ENCODE results near the gene SH2D7. TPM values are rescaled to one million over a fixed set of nuclear protein-coding genes. Genes with fewer than 3 reads are reported as not detected.

The SH2D7 gene
- polyA plus RNA-seq, 2 of the 4 experiments (the other 2 are of a cell fraction), result not detected

DNA sequence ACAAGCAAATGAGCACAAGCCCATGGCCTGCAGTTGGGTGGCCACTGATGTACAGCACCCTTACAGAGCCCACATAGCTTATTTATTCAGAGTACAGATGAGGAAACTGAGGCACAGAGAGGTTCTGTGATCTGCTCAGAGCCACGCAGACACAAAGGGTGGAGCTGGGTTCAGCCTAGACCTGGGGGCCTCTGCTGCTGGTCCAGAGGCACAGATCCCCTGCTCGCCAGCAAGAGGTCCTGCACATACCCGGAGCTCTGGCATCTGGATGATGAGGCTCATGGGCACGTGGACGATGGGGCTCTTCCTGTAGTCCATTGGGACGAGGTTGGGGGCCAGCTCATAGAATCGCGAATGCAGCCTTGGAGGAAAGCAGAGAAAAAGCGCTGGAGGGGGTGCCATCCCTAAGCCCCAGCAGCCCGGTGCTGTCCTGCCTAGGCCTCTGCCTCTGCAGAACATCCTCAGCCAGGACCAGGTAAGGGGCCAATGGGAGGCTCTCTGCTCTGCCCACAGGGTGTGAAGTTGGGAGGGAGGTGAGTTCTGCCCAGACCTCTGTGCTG is 18.6 kb downstream of the SH2D7 start:
- TF ChIP-seq, protein P1, sequence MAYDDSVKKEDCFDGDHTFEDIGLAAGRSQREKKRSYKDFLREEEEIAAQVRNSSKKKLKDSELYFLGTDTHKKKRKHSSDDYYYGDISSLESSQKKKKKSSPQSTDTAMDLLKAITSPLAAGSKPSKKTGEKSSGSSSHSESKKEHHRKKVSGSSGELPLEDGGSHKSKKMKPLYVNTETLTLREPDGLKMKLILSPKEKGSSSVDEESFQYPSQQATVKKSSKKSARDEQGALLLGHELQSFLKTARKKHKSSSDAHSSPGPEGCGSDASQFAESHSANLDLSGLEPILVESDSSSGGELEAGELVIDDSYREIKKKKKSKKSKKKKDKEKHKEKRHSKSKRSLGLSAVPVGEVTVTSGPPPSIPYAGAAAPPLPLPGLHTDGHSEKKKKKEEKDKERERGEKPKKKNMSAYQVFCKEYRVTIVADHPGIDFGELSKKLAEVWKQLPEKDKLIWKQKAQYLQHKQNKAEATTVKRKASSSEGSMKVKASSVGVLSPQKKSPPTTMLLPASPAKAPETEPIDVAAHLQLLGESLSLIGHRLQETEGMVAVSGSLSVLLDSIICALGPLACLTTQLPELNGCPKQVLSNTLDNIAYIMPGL (CRISPR knock-in tag; IDR thresholded peaks at IDR 0.05; ENCODE audit: borderline replicate concordance), result no peak
- no peak for TF ChIP-seq USF2 (IDR thresholded peaks at IDR 0.05)
- TF ChIP-seq SREBF2 (IDR thresholded peaks at IDR 0.05), result no peak
- no peak for TF ChIP-seq REST (IDR thresholded peaks at IDR 0.05)
- no peak for TF ChIP-seq RCOR1 (IDR thresholded peaks at IDR 0.05; ENCODE audit: low read depth, low read length)
- no peak for TF ChIP-seq HOXB5 (CRISPR knock-in tag; IDR thresholded peaks at IDR 0.05)
- TF ChIP-seq JUN (IDR thresholded peaks at IDR 0.05), result no peak
- TF ChIP-seq RARB (CRISPR knock-in tag; IDR thresholded peaks at IDR 0.05), result no peak
- no peak for TF ChIP-seq ELK1 (IDR thresholded peaks at IDR 0.05; ENCODE audit: low read depth, low read length)
- TF ChIP-seq MAFK (IDR thresholded peaks at IDR 0.05; ENCODE audit: partially characterized antibody), result no peak
- no peak for TF ChIP-seq KDM5A (IDR thresholded peaks at IDR 0.05)
- TF ChIP-seq MAZ (IDR thresholded peaks at IDR 0.05; ENCODE audit: borderline replicate concordance, low read depth, low read length), result no peak
- no peak for TF ChIP-seq CEBPB (IDR thresholded peaks at IDR 0.05)
- no peak for TF ChIP-seq EHMT2 (IDR thresholded peaks at IDR 0.05; ENCODE audit: low read depth)
- TF ChIP-seq, protein P2, sequence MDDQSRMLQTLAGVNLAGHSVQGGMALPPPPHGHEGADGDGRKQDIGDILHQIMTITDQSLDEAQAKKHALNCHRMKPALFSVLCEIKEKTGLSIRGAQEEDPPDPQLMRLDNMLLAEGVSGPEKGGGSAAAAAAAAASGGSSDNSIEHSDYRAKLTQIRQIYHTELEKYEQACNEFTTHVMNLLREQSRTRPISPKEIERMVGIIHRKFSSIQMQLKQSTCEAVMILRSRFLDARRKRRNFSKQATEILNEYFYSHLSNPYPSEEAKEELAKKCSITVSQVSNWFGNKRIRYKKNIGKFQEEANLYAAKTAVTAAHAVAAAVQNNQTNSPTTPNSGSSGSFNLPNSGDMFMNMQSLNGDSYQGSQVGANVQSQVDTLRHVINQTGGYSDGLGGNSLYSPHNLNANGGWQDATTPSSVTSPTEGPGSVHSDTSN (IDR thresholded peaks at IDR 0.05), result no peak
- TF ChIP-seq TFCP2L1 (CRISPR knock-in tag; IDR thresholded peaks at IDR 0.05), result no peak
- no peak for FAIRE-seq
- no peaks in the 10 kb centered on the region for H3K4me1 ChIP-seq
- no peaks in the 10 kb centered on the region for H3K9me3 ChIP-seq
- POLR2A ChIA-PET, result no interaction called here
- no peak for ATAC-seq
- DNase-seq (ENCODE audit: low read depth in 1 of 2, low spot score in 1 of 2), result no peak
- no peak overlapping the region for H3K27ac ChIP-seq
- H3K4me2 ChIP-seq, result no peak overlapping the region
- WGBS (ENCODE audit: missing lambda C conversion rate), result 84% methylated on average over 10 of the region's 10 CpGs
- CTCF ChIA-PET, result interaction anchor here (1.0 to 11.5 kb wide), 14 partner anchors 8 to 154 kb away, joined by 4 to 265 read pairs (median 56); partner anchors contain the start of gene CIB2
- H3K4me3 ChIP-seq, result no peak overlapping the region

GRCh38 chr15:78111788-78112187 is 19.4 kb downstream of the SH2D7 start:
- Histone ChIP-seq H3K4me1 (no peaks in the 10 kb centered on the region), H3K9me3 (no peaks in the 10 kb centered on the region), H3K4me2 (no peak overlapping the region), H3K4me3 (no peak overlapping the region), H3K27ac (no peak overlapping the region)
- no peak for FAIRE-seq
- WGBS (ENCODE audit: missing lambda C conversion rate), result 39% methylated on average over 3 of the region's 3 CpGs
- ATAC-seq, result no peak
- ChIA-PET CTCF (interaction anchor here (1.2 to 11.5 kb wide), 25 partner anchors 9 to 311 kb away, joined by 3 to 265 read pairs (median 16); partner anchors contain the start of genes ACSBG1, CIB2, SH2D7 and SKIC8), POLR2A (no interaction called here)
- no peak for DNase-seq (ENCODE audit: low read depth in 1 of 2, low spot score in 1 of 2)
- TF ChIP-seq RFX5 (IDR thresholded peaks at IDR 0.05) (no peak), ZC3H11A (IDR thresholded peaks at IDR 0.05) (no peak), BHLHE40 (IDR thresholded peaks at IDR 0.05; ENCODE audit: low read depth, low read length) (no peak), NFE2L2 (conservative IDR thresholded peaks at IDR 0.05; ENCODE audit: low read length) (no peak), FOSL2 (IDR thresholded peaks at IDR 0.05) (no peak), FOSL2 (CRISPR knock-in tag; IDR thresholded peaks at IDR 0.05) (no peak)

Data from A549 (cell line).